Kidney (tissue), 22 donors: ENCODE data around the gene MBD3L2. TPM values are rescaled to one million over a fixed set of nuclear protein-coding genes. Genes with fewer than 3 reads are reported as not detected.
"Not testable (repeated sequence)": the region's sequence is repeated elsewhere in the genome, so short reads cannot be mapped to it uniquely, and the experiment has no call there.

Experiments used
- DNase-seq, 5 donors: peaks; one replicate each; pipeline ENCODE4 v3.0.0-alpha.2; 2013 to 2020
- FAIRE-seq: peaks from 2 replicates; lab custom pipeline; 2012; peaks lifted over from hg19 to GRCh38; lab: Jason Lieb, UNC
- H3K27ac ChIP-seq, 2 donors: one replicate each; pipeline ENCODE4 v1.7.0; 2013; ENCODE audit warnings: low read depth in 2 of 2, low read length in 2 of 2, inconsistent platforms in 1 of 2
- H3K27me3 ChIP-seq: one replicate; pipeline ENCODE4 v1.7.1; 2013; ENCODE audit warnings: low read length, inconsistent platforms; ENCODE audit not compliant: control insufficient read depth, insufficient read depth
- H3K36me3 ChIP-seq, 3 donors: one replicate each; pipeline versions ENCODE4 v1.7.0 to v1.7.1; 2013; ENCODE audit warnings: low read length in 3 of 3, control low read depth in 1 of 3, inconsistent platforms in 1 of 3; ENCODE audit not compliant: insufficient read depth in 3 of 3, control insufficient read depth in 2 of 3
- H3K4me1 ChIP-seq, 3 donors: one replicate each; pipeline versions ENCODE4 v1.7.0 to v1.7.1; 2013; ENCODE audit warnings: low read length in 3 of 3, inconsistent platforms in 1 of 3, low read depth in 1 of 3; ENCODE audit not compliant: control insufficient read depth in 2 of 3, insufficient read depth in 2 of 3
- H3K4me3 ChIP-seq, 3 donors: one replicate each; pipeline versions ENCODE4 v1.7.0 to v1.8.1; 2013; ENCODE audit warnings: low read length in 3 of 3, control low read depth in 1 of 3, inconsistent platforms in 1 of 3
- H3K9ac ChIP-seq, 3 donors: one replicate each; pipeline versions ENCODE4 v1.7.0 to v1.7.1; 2013; ENCODE audit warnings: low read length in 3 of 3, control low read depth in 1 of 3, inconsistent platforms in 1 of 3
- H3K9me3 ChIP-seq, 3 donors: one replicate each; pipeline versions ENCODE4 v1.7.0 to v1.7.1; 2013; ENCODE audit warnings: low read length in 3 of 3, control low read depth in 1 of 3, inconsistent platforms in 1 of 3; ENCODE audit not compliant: control insufficient read depth in 2 of 3, insufficient read depth in 1 of 3
- intact Hi-C: fragments of 100-400 bp; cut with DNase I; formaldehyde crosslinking; loops from one replicate; pipeline ENCODE4 v1.11.1; 2022
- long read RNA-seq, 10 donors: library from polyadenylated mRNA in 1 of 10; unstranded in 1 of 10; transcript quantifications; one replicate each; pipeline ENCODE4 v2.0.0 and lab custom pipeline, GENCODE V29; 2021 to 2026
- polyA plus RNA-seq: library from polyadenylated mRNA; stranded (reverse); fragments of 350-450 nt; fragmentation: Illumina TruSeq; extraction: RNeasy Lipid Tissue Mini Kit (QIAGEN cat#74804); gene quantifications from one replicate; pipeline ENCODE4 v1.2.3, GENCODE V29; 2014; ENCODE audit warnings: low read depth, low replicate concordance; ENCODE audit not compliant: insufficient read depth
- total RNA-seq: library from RNA; stranded (reverse); fragmentation: NEBNext Ultra II Directional; extraction: Animal tissue kit (Norgen Biotek cat#: 25700); gene quantifications from one replicate; pipeline ENCODE4 v1.2.1, GENCODE V29; 2021
- TF ChIP-seq, protein P1 (sequence below): IDR thresholded peaks from 3 replicates; pipeline ENCODE4 v1.5.1; 2012; ENCODE audit warnings: mild to moderate bottlenecking, moderate library complexity, borderline replicate concordance; ENCODE audit not compliant: insufficient read depth; ENCODE audit errors: extremely low read depth
- donor health status: control.
- donor health status: control.
- donor health status: control.
- donor health status: control.
- donor health status: control.
- donor health status: DM: yes; HTN: yes; CAD: no.
- donor health status: Normal renal cell carcinoma (clear cell type).

MBD3L2 gene
- total RNA-seq: not detected
- polyA plus RNA-seq: not detected
- long read RNA-seq, donor 1: 0 reads
- long read RNA-seq, donor 2: 0 reads
- long read RNA-seq, donor 3: 0 reads
- long read RNA-seq, donor 4: 0 reads
- long read RNA-seq, donor 5: 0 reads
- long read RNA-seq, donor 6: 0 reads
- long read RNA-seq, donor 7: 0 reads
- long read RNA-seq, donor 8: 0 reads
- long read RNA-seq, donor 9: 0 reads
- long read RNA-seq, donor 10: 0 reads

DNA sequence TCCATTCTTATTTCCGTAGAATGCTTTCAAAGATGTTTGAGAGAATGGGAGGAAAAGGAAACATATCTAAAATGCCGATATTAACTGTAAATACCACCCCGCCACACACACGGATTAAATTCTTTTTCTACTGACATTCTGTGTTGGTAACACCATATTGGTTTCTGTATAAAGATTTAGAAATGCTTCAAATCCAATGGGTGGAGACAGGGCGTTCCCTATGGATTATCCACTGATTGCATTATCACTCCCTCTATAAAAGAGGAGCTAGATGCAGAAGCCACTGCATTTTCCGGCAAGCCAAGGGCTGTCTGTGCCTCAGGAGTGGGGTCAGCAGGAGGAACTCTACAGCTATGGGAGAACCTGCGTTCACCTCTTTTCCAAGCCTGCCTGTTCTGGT lies at the start of gene MBD3L2:
MBD3L2 (plus strand) TSS at position 301 of the 400 bp plus-strand sequence; CDS start at position 354, 53 bp downstream.
- intact Hi-C loops, FAIRE-seq, H3K9me3 ChIP-seq, H3K27me3 ChIP-seq, H3K36me3 ChIP-seq, H3K9ac ChIP-seq, H3K4me3 ChIP-seq, H3K4me1 ChIP-seq, H3K27ac ChIP-seq, DNase-seq: not testable (repeated sequence)

DNA sequence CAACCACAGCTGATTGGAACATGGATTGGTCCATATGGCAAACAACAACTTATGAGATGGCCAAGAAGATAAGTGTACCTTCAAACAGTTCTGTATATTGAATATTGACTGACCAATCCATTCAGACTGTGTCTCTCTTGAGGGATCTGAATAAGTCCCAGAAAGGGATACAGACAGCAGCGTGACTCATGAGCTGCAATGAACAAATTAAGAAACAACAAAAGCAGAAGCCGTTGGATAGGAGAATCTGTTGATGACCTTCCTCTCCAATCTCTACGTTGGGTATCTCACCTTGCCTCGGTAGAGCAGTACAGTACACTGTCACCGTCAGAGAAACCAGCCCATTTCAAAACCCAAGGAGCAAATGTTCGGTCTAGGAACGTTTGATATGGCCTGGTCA lies 49.2 kb upstream of the MBD3L2 start:
- no peaks in the 10 kb centered on the region for H3K4me1 ChIP-seq
- H3K9ac ChIP-seq: no peak overlapping the region
- TF ChIP-seq, protein P1, sequence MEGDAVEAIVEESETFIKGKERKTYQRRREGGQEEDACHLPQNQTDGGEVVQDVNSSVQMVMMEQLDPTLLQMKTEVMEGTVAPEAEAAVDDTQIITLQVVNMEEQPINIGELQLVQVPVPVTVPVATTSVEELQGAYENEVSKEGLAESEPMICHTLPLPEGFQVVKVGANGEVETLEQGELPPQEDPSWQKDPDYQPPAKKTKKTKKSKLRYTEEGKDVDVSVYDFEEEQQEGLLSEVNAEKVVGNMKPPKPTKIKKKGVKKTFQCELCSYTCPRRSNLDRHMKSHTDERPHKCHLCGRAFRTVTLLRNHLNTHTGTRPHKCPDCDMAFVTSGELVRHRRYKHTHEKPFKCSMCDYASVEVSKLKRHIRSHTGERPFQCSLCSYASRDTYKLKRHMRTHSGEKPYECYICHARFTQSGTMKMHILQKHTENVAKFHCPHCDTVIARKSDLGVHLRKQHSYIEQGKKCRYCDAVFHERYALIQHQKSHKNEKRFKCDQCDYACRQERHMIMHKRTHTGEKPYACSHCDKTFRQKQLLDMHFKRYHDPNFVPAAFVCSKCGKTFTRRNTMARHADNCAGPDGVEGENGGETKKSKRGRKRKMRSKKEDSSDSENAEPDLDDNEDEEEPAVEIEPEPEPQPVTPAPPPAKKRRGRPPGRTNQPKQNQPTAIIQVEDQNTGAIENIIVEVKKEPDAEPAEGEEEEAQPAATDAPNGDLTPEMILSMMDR: no peak
- FAIRE-seq (no peak), DNase-seq (no peak)
- H3K27me3 ChIP-seq: no peaks in the 10 kb centered on the region
- intact Hi-C loops: no loop called here
- no peak overlapping the region for H3K27ac ChIP-seq
- peaks cover 0 to 1% (median 0%) of the 10 kb centered on the region in 3 donors for H3K9me3 ChIP-seq
- no peak overlapping the region for H3K4me3 ChIP-seq
- no peaks in the 10 kb centered on the region for H3K36me3 ChIP-seq

DNA sequence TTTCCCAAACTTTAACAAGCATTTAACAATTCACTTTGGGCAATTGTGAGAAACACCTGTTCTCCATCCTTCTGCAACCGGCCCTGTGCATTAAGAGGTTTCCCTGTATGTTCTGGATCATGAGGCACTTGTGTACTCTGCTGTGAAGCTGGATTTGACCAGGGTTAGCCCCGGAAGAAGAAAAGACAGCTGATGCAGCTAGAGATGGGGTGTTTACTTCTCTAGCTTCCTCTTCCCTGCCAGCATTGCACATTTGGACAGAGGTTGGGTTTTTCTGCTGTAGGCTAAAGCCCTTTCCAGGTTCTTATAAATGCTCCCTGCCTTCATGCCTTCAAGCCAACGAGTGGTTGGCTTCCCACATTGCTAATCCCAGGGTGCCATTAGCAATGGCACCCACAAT lies 48.8 kb upstream of the MBD3L2 start:
- TF ChIP-seq, protein P1: no peak
- FAIRE-seq: no peak
- Histone ChIP-seq H3K4me1 (no peaks in the 10 kb centered on the region), H3K9me3 (no peaks in the 10 kb centered on the region), H3K4me3 (no peak overlapping the region), H3K27ac (no peak overlapping the region), H3K9ac (no peak overlapping the region), H3K27me3 (no peaks in the 10 kb centered on the region), H3K36me3 (no peaks in the 10 kb centered on the region)
- intact Hi-C loops: no loop called here
- no peak for DNase-seq

DNA sequence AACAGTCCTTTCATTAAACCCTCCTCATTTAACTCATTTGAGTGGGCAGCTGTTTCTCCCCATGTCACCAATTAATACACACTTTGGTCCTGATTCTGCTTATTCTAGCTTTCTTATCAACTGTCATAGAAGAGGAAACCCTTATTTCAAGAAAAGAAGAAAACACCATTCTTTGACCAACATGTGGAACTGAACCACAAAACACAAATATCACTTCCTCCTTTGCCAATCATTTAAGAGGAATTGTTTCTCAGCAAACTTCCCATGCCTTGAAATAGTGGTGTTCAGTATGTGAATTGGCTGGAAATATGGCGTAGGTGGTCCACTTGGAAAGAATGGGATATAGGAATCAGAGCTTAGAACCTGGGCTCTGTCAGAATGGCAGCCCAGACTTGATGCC lies 48.3 kb upstream of the MBD3L2 start:
- no peak for FAIRE-seq

More for the DNA sequence above, 48.3 kb upstream of the MBD3L2 start:
- intact Hi-C loops: no loop called here
- Histone ChIP-seq H3K9me3 (no peaks in the 10 kb centered on the region), H3K27ac (no peak overlapping the region), H3K36me3 (no peaks in the 10 kb centered on the region), H3K27me3 (no peaks in the 10 kb centered on the region), H3K9ac (no peak overlapping the region), H3K4me3 (no peak overlapping the region), H3K4me1 (no peaks in the 10 kb centered on the region)
- no peak for DNase-seq
- TF ChIP-seq, protein P1: no peak
